GM21360 (cell line): ENCODE measurements around the gene PRKCA.
"Not testable (repeated sequence)": the region's sequence is repeated elsewhere in the genome, so short reads cannot be mapped to it uniquely, and the experiment has no call there.

Source experiments
- ATAC-seq: cut with Tn5 transposase; IDR thresholded peaks from one replicate; pipeline ENCODE4 v1.9.1; 2021; ENCODE audit warnings: mild to moderate bottlenecking, moderate library complexity; ENCODE audit not compliant: unreplicated experiment

PRKCA gene

GRCh38 chr17:66349521-66350254 is 47.3 kb downstream of the PRKCA start:
- no peak for ATAC-seq

GRCh38 chr17:66350576-66350975 is 48.2 kb downstream of the PRKCA start:
- not testable (repeated sequence) for ATAC-seq

GRCh38 chr17:66351033-66351432 is 48.6 kb downstream of the PRKCA start:
- no peak for ATAC-seq

GRCh38 chr17:66351701-66352100 is 49.3 kb downstream of the PRKCA start:
- ATAC-seq = no peak

GRCh38 chr17:66353937-66354401 is 51.6 kb downstream of the PRKCA start:
- no peak for ATAC-seq

GRCh38 chr17:66354472-66354871 is 52.1 kb downstream of the PRKCA start:
- ATAC-seq = no peak

GRCh38 chr17:66354981-66355380 is 52.6 kb downstream of the PRKCA start:
- no peak for ATAC-seq

- ATAC-seq = no peak
These were observed 53.1 kb downstream of the PRKCA start for GRCh38 chr17:66355510-66355909.

- ATAC-seq = no peak
These were observed 54.6 kb downstream of the PRKCA start for GRCh38 chr17:66357037-66357436.

GRCh38 chr17:66359351-66359750 is 56.9 kb downstream of the PRKCA start:
- no peak for ATAC-seq

GRCh38 chr17:66360961-66361565 is 58.6 kb downstream of the PRKCA start:
- not testable (repeated sequence) for ATAC-seq

- ATAC-seq = no peak
These were observed 62.1 kb downstream of the PRKCA start for GRCh38 chr17:66364508-66364907.

GRCh38 chr17:66364990-66365490 is 62.6 kb downstream of the PRKCA start:
- ATAC-seq = no peak

GRCh38 chr17:66365903-66366302 is 63.5 kb downstream of the PRKCA start:
- ATAC-seq = no peak

- no peak for ATAC-seq
These were observed 64.7 kb downstream of the PRKCA start for GRCh38 chr17:66367107-66367506.

- ATAC-seq = no peak
These were observed 67.4 kb downstream of the PRKCA start for GRCh38 chr17:66369830-66370229.

- ATAC-seq = no peak
These were observed 69.1 kb downstream of the PRKCA start for GRCh38 chr17:66371561-66371960.

- ATAC-seq = no peak
These were observed 69.8 kb downstream of the PRKCA start for GRCh38 chr17:66372182-66372581.

GRCh38 chr17:66373079-66373478 is 70.7 kb downstream of the PRKCA start:
- no peak for ATAC-seq

GRCh38 chr17:66373944-66374817 is 71.8 kb downstream of the PRKCA start:
- no peak for ATAC-seq

GRCh38 chr17:66375121-66375520 is 72.7 kb downstream of the PRKCA start:
- no peak for ATAC-seq
